ENCODE data around the gene GMDS. TPM values are rescaled to one million over a fixed set of nuclear protein-coding genes. Genes with fewer than 3 reads are reported as not detected.

The GMDS gene
- total and polyA plus RNA-seq, 2 of the 4 experiments (the other 2 are of a cell fraction), result 7.3 to 21.9 TPM

DNA sequence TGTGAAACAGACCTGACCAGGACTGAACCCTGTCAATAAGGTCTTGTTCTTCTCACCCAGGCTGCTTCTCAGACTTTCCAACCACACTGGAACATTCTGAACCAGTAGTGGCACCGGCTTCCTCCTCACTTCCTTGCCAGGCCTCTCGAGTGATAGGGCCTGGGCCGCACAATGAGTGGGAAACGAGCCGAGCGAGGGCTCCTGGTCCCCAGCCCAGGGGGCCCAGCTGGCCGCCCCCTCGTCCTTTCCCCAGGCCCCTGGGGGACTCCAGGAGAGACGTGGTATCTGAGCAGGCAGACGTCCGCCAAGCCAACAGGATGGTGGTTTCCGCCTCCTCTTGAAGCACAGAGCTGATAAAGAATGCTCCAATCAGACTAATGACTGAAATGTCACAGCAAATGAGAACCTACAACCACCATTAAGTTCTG lies 117.9 kb downstream of the GMDS start:
- Histone ChIP-seq H3K36me3 (ENCODE audit: control insufficient read depth, insufficient read depth, low read length) (no peaks in the 10 kb centered on the region), H2AFZ (replicated peaks; ENCODE audit: low read length, poor library complexity) (no peak overlapping the region), H3K4me1 (ENCODE audit: control insufficient read depth, insufficient read depth, low read length) (peaks cover 3% of the 10 kb centered on the region; the same call in 1 of the 2 replicates), H3K79me1 (ENCODE audit: low read depth in 1 of 2, low read length in 2 of 2) (no peaks in the 10 kb centered on the region; a peak in 1 of 4 replicates), H2BK5ac (ENCODE audit: low read depth, low read length, poor library complexity, severe bottlenecking) (no peak overlapping the region), H4K20me1 (ENCODE audit: insufficient read depth, low read length) (no peaks in the 10 kb centered on the region), H3K14ac (replicated peaks; ENCODE audit: low read depth, low read length) (no peak overlapping the region), H3K18ac (ENCODE audit: low read depth, low read length) (no peak overlapping the region), H3K4ac (ENCODE audit: low read depth, low read length) (no peak overlapping the region), H2BK20ac (ENCODE audit: low read depth, low read length) (no peak overlapping the region), H3K4me2 (ENCODE audit: low read depth, low read length) (no peak overlapping the region), H2AK5ac (ENCODE audit: low read depth, low read length) (peak overlapping the region; percentile 24; the same call in 1 of the 2 replicates), H3K27ac (ENCODE audit: insufficient read depth, low read length) (no peak overlapping the region), H3K23ac (ENCODE audit: low read depth, low read length) (no peak overlapping the region), H4K8ac (ENCODE audit: low read depth in 2 of 2, low read length in 2 of 2) (no peak overlapping the region), H3K9me1 (ENCODE audit: insufficient read depth, low read length) (no peaks in the 10 kb centered on the region; the same call in 1 of the 2 replicates), H3K9me3 (ENCODE audit: control insufficient read depth, insufficient read depth, low read length) (no peaks in the 10 kb centered on the region), H2BK120ac (ENCODE audit: low read depth, low read length) (no peak overlapping the region), H4K5ac (ENCODE audit: low read depth, low read length) (no peak overlapping the region), H2AK9ac (replicated peaks; ENCODE audit: low read depth, low read length, poor library complexity) (no peak overlapping the region), H3K56ac (ENCODE audit: extremely low read depth, insufficient read depth, low read length) (no peak overlapping the region), H3K9ac (ENCODE audit: low read depth, low read length) (no peak overlapping the region), H4K91ac (ENCODE audit: insufficient read depth, low read depth, low read length) (no peak overlapping the region), H2BK15ac (ENCODE audit: low read depth, low read length) (no peak overlapping the region), H3K27me3 (ENCODE audit: control insufficient read depth, insufficient read depth, low read length) (no peaks in the 10 kb centered on the region), H3K4me3 (ENCODE audit: insufficient read depth, low read depth, low read length) (no peak overlapping the region)
- ChIA-PET CTCF (interaction anchor here (0.6 kb wide), 1 partner anchor 12 kb away, joined by 3 read pairs; no protein-coding TSS in a partner anchor), POLR2A (ENCODE audit: unreplicated experiment) (no interaction called here)
- intact Hi-C loops (cut with micrococcal nuclease), result no loop called here
- no TSS peak for BruUV-seq (replicated peaks)
- dilution Hi-C loops (cut with HindIII; ENCODE audit: low sequenced_read_pairs, unreplicated experiment), result no loop called here
- no peak for ATAC-seq (ENCODE audit: low read depth)
- TF ChIP-seq SMC3 (IDR thresholded peaks at IDR 0.05; ENCODE audit: low read depth, low read length) (no peak), RCOR1 (IDR thresholded peaks at IDR 0.05; ENCODE audit: insufficient replicate concordance, low read length) (no peak), CHD1 (IDR thresholded peaks at IDR 0.05; ENCODE audit: low read depth, low read length) (no peak), MAZ (IDR thresholded peaks at IDR 0.05; ENCODE audit: borderline replicate concordance, low read depth, low read length) (no peak), POLR2A (IDR thresholded peaks at IDR 0.05; ENCODE audit: low read depth, low read length) (no peak), BHLHE40 (IDR thresholded peaks at IDR 0.05; ENCODE audit: low read depth, low read length) (no peak), NFE2L2 (IDR thresholded peaks at IDR 0.05; ENCODE audit: low read depth, low read length) (no peak), RAD21 (IDR thresholded peaks at IDR 0.05; ENCODE audit: low read length) (no peak), CEBPB (IDR thresholded peaks at IDR 0.05; ENCODE audit: low read depth, low read length) (no peak), MXI1 (IDR thresholded peaks at IDR 0.05; ENCODE audit: borderline replicate concordance, low read depth, low read length) (no peak), RFX5 (IDR thresholded peaks at IDR 0.05; ENCODE audit: low read depth, low read length) (no peak), MAFK (IDR thresholded peaks at IDR 0.05; ENCODE audit: low read depth, low read length) (no peak)
- TF ChIP-seq, protein P1, sequence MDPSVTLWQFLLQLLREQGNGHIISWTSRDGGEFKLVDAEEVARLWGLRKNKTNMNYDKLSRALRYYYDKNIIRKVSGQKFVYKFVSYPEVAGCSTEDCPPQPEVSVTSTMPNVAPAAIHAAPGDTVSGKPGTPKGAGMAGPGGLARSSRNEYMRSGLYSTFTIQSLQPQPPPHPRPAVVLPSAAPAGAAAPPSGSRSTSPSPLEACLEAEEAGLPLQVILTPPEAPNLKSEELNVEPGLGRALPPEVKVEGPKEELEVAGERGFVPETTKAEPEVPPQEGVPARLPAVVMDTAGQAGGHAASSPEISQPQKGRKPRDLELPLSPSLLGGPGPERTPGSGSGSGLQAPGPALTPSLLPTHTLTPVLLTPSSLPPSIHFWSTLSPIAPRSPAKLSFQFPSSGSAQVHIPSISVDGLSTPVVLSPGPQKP (IDR thresholded peaks at IDR 0.05; ENCODE audit: borderline replicate concordance, low read depth, low read length), result no peak
- in situ Hi-C loops (cut with MboI; ENCODE audit: low sequenced_read_pairs), result no loop called here
- no CpG with 5 or more reads among the region's 12 CpGs for WGBS, 2 experiments (ENCODE audit: extremely low coverage in 2 of 2, insufficient read length in 1 of 2)
- DNase-seq, result no peak
